Measurements from ENCODE around the gene DIP2B.

- TF ChIP-seq CTCF (conservative IDR thresholded peaks at IDR 0.05 in 1 of 2, IDR thresholded peaks at IDR 0.05 in 1 of 2; ENCODE audit: low read depth in 1 of 2, low read length in 2 of 2) (no peak), EZH2 (IDR thresholded peaks at IDR 0.05; ENCODE audit: low read length, missing control alignments) (no peak)
These were observed 150.7 kb downstream of the DIP2B start for GRCh38 chr12:50655374-50655921.
